Raji (cell line): ENCODE data around the gene SLC6A8.

ENCODE experiments used
- POLR2A ChIP-seq: IDR thresholded peaks from 2 replicates; pipeline ENCODE4 v1.6.1; 2011; ENCODE audit warnings: low read depth, low read length, control low read depth; ENCODE audit not compliant: insufficient read depth

The SLC6A8 gene

GRCh38 chrX:153667281-153667955 is 20.3 kb upstream of the SLC6A8 start:
- no peak for TF ChIP-seq POLR2A

GRCh38 chrX:153667956-153668396 is 19.8 kb upstream of the SLC6A8 start:
- TF ChIP-seq POLR2A: no peak

- TF ChIP-seq POLR2A: no peak
These were observed 19.1 kb upstream of the SLC6A8 start for GRCh38 chrX:153668423-153669173.

- no peak for TF ChIP-seq POLR2A
These were observed 18.4 kb upstream of the SLC6A8 start for GRCh38 chrX:153669174-153669890.

- TF ChIP-seq POLR2A: no peak
These were observed 17.6 kb upstream of the SLC6A8 start for GRCh38 chrX:153669901-153670731.

- no peak for TF ChIP-seq POLR2A
These were observed 16.8 kb upstream of the SLC6A8 start for GRCh38 chrX:153670748-153671588.

- TF ChIP-seq POLR2A: no peak
These were observed 15.9 kb upstream of the SLC6A8 start for GRCh38 chrX:153671589-153672530.

GRCh38 chrX:153672531-153673427 is 14.9 kb upstream of the SLC6A8 start:
- no peak for TF ChIP-seq POLR2A

- TF ChIP-seq POLR2A: no peak
These were observed 14.1 kb upstream of the SLC6A8 start, which contains the start of gene PNCK for GRCh38 chrX:153673428-153674218. TSS of gene PNCK (minus strand) at chrX:153673813. CDS start at chrX:153673076, 737 bp downstream.

- TF ChIP-seq POLR2A: no peak
These were observed 13.4 kb upstream of the SLC6A8 start for GRCh38 chrX:153674219-153674851.

- no peak for TF ChIP-seq POLR2A
These were observed 6.6 kb upstream of the SLC6A8 start for GRCh38 chrX:153681175-153681574.
